Measurements from ENCODE around the gene EYA2. TPM values are rescaled to one million over a fixed set of nuclear protein-coding genes. Genes with fewer than 3 reads are reported as not detected.

The EYA2 gene
- polyA plus RNA-seq, 3 donors: 0.04 to 0.16 TPM; not detected in 1

DNA sequence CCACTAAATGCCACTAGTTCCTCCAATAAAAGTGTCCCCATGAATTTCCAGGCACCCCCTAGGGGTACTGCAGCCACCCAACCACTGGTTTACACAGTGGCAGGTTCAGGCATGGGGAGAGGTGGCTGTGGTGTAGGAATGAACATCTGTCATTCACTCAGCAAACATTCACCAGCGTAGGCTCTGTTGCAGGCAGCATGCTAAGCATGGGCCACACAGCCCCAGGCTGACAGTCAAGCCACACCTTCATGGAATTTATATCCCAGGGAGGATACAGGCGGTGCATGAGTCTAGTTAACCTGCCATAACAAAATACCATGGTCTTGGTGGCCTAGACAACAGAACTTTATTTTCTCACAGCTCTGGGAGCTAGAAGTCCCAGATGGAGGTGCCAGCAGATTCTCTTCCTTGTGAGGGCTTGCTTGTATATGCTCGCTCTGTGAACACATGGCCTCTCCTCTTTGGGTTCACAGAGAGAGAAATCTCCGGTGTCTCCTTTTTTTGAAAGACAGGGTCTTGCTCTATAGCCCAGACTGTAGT lies 135.7 kb downstream of the EYA2 start:
- Mint-ChIP-seq H3K27ac (no peak overlapping the region), H3K4me3 (peak overlapping the region in 1 of 2 donors; percentile 20), H3K9me3 (peaks cover 0 to 16% (median 13%) of the 10 kb centered on the region in 7 donors), H3K4me1 (peaks cover 4% of the 10 kb centered on the region), H3K27me3 (ENCODE audit: low read depth in 3 of 3) (peaks cover 4 to 14% (median 12%) of the 10 kb centered on the region in 3 donors), H3K36me3 (no peaks in the 10 kb centered on the region)
- no peak for DNase-seq
- no peak overlapping the region for H3K4me2 ChIP-seq (replicated peaks; ENCODE audit: extremely low read depth, low read length, poor library complexity, severe bottlenecking)
- H3K9ac ChIP-seq (ENCODE audit: insufficient read depth, low read length, poor library complexity, severe bottlenecking): no peak overlapping the region
- H3K36me3 ChIP-seq (replicated peaks in 1 of 2; ENCODE audit: control insufficient read depth in 1 of 2, insufficient read depth in 2 of 2, low read length in 2 of 2): no peaks in the 10 kb centered on the region
- H3K4me3 ChIP-seq (replicated peaks in 1 of 3; ENCODE audit: low read depth in 2 of 3, low read length in 3 of 3): no peak overlapping the region
- peaks cover 0 to 1% of the 10 kb centered on the region in 2 donors for H3K4me1 ChIP-seq (ENCODE audit: control insufficient read depth in 1 of 2, insufficient read depth in 2 of 2, low read length in 2 of 2)
- TF ChIP-seq, protein P1, sequence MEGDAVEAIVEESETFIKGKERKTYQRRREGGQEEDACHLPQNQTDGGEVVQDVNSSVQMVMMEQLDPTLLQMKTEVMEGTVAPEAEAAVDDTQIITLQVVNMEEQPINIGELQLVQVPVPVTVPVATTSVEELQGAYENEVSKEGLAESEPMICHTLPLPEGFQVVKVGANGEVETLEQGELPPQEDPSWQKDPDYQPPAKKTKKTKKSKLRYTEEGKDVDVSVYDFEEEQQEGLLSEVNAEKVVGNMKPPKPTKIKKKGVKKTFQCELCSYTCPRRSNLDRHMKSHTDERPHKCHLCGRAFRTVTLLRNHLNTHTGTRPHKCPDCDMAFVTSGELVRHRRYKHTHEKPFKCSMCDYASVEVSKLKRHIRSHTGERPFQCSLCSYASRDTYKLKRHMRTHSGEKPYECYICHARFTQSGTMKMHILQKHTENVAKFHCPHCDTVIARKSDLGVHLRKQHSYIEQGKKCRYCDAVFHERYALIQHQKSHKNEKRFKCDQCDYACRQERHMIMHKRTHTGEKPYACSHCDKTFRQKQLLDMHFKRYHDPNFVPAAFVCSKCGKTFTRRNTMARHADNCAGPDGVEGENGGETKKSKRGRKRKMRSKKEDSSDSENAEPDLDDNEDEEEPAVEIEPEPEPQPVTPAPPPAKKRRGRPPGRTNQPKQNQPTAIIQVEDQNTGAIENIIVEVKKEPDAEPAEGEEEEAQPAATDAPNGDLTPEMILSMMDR (IDR thresholded peaks at IDR 0.05): no peak
- H3K27ac ChIP-seq (ENCODE audit: low read depth in 1 of 2, low read length in 2 of 2): no peak overlapping the region
- H2AFZ ChIP-seq (ENCODE audit: insufficient read depth, low read depth, low read length, poor library complexity, severe bottlenecking): no peak overlapping the region
- WGBS (ENCODE audit: insufficient coverage): 100% methylated on average over 3 of the region's 4 CpGs
- H3K9me3 ChIP-seq (replicated peaks in 1 of 2; ENCODE audit: control insufficient read depth in 1 of 2, insufficient read depth in 1 of 2, low read length in 2 of 2): peaks cover 7 to 14% of the 10 kb centered on the region in 2 donors
- H3K79me2 ChIP-seq (ENCODE audit: insufficient read depth, low read length): no peaks in the 10 kb centered on the region
- intact Hi-C loops (cut with micrococcal nuclease): no loop called here
- no peaks in the 10 kb centered on the region for H3K27me3 ChIP-seq (ENCODE audit: control insufficient read depth in 2 of 2, insufficient read depth in 2 of 2, low read length in 2 of 2)
- no peaks in the 10 kb centered on the region for H4K20me1 ChIP-seq (ENCODE audit: insufficient read depth, low read length)

DNA sequence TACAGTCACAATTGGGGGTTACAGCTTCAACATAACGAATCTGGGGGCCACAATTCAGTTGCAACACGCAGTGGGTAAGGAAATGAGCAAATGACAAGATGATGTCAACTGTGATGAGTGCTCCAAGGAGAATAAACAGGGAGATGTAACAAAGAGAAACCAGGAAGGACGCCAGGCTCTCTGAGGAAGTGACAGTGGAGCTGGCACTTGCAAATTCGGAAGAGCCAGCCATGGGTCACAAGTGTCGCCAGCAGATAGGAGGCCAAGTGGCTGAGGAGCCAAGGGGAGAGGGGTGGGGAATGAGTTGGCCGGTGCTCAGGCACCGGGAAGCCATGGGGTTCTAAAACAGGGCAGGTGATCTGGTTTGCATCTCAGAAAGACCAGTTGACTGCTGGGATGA lies 136.4 kb downstream of the EYA2 start:
- no peaks in the 10 kb centered on the region for H4K20me1 ChIP-seq (ENCODE audit: insufficient read depth, low read length)
- no peak overlapping the region for H3K4me2 ChIP-seq (replicated peaks; ENCODE audit: extremely low read depth, low read length, poor library complexity, severe bottlenecking)
- no peaks in the 10 kb centered on the region for H3K36me3 ChIP-seq (replicated peaks in 1 of 2; ENCODE audit: control insufficient read depth in 1 of 2, insufficient read depth in 2 of 2, low read length in 2 of 2)
- H2AFZ ChIP-seq (ENCODE audit: insufficient read depth, low read depth, low read length, poor library complexity, severe bottlenecking): no peak overlapping the region
- no peaks in the 10 kb centered on the region for H3K4me1 ChIP-seq (ENCODE audit: control insufficient read depth in 1 of 2, insufficient read depth in 2 of 2, low read length in 2 of 2)
- Mint-ChIP-seq H3K36me3 (no peaks in the 10 kb centered on the region), H3K4me3 (peak overlapping the region in 1 of 2 donors; percentile 20), H3K27me3 (ENCODE audit: low read depth in 3 of 3) (peaks cover 5 to 14% (median 12%) of the 10 kb centered on the region in 3 donors), H3K4me1 (peaks cover 4% of the 10 kb centered on the region), H3K9me3 (peaks cover 0 to 16% (median 14%) of the 10 kb centered on the region in 7 donors), H3K27ac (no peak overlapping the region)
- peaks cover 7 to 14% of the 10 kb centered on the region in 2 donors for H3K9me3 ChIP-seq (replicated peaks in 1 of 2; ENCODE audit: control insufficient read depth in 1 of 2, insufficient read depth in 1 of 2, low read length in 2 of 2)
- WGBS (ENCODE audit: insufficient coverage): 64% methylated on average over 6 of the region's 7 CpGs
- DNase-seq: no peak
- H3K27me3 ChIP-seq (ENCODE audit: control insufficient read depth in 2 of 2, insufficient read depth in 2 of 2, low read length in 2 of 2): no peaks in the 10 kb centered on the region
- no peak overlapping the region for H3K4me3 ChIP-seq (replicated peaks in 1 of 3; ENCODE audit: low read depth in 2 of 3, low read length in 3 of 3)
- H3K27ac ChIP-seq (ENCODE audit: low read depth in 1 of 2, low read length in 2 of 2): no peak overlapping the region
- TF ChIP-seq, protein P1 (IDR thresholded peaks at IDR 0.05): no peak
- H3K9ac ChIP-seq (ENCODE audit: insufficient read depth, low read length, poor library complexity, severe bottlenecking): no peak overlapping the region
- intact Hi-C loops (cut with micrococcal nuclease): no loop called here
- H3K79me2 ChIP-seq (ENCODE audit: insufficient read depth, low read length): no peaks in the 10 kb centered on the region

All from CD14-positive monocyte (primary cell).